OCI-LY1 (cell line): ENCODE results near the gene PDE6C.

Source experiments
- H2AFZ ChIP-seq: fragments of 200-600 bp; sonication (generic), shearing (Covaris generic); 2 replicates; pipeline ENCODE4 v1.6.0; 2014; ENCODE audit warnings: antibody characterized with exemption, mild to moderate bottlenecking, low read length
- H3F3A ChIP-seq: fragments of 200-600 bp; sonication (generic), shearing (Covaris generic); 2 replicates; pipeline ENCODE4 v1.6.0; 2014; ENCODE audit warnings: mild to moderate bottlenecking, antibody characterized with exemption, low read length, moderate library complexity; ENCODE audit not compliant: insufficient read depth
- H3K27ac ChIP-seq: fragments of 200-600 bp; sonication (generic); 2 replicates; pipeline ENCODE4 v1.5.1; 2014; ENCODE audit warnings: low read length, mixed run types, mild to moderate bottlenecking, low read depth; ENCODE audit not compliant: poor library complexity, severe bottlenecking
- H3K27me3 ChIP-seq: fragments of 200-600 bp; sonication (generic); 2 replicates; pipeline ENCODE4 v1.6.0; 2014; ENCODE audit warnings: antibody characterized with exemption, mild to moderate bottlenecking, low read length, moderate library complexity; ENCODE audit not compliant: insufficient read depth
- H3K36me3 ChIP-seq: fragments of 200-600 bp; sonication (generic); 2 replicates; pipeline ENCODE4 v1.6.1; 2014; ENCODE audit warnings: mild to moderate bottlenecking, antibody characterized with exemption, low read length, moderate library complexity, mixed read lengths; ENCODE audit not compliant: insufficient read depth
- H3K4me1 ChIP-seq: fragments of 200-600 bp; sonication (generic); 2 replicates; pipeline ENCODE4 v1.5.1; 2014; ENCODE audit warnings: mild to moderate bottlenecking, low read length, moderate library complexity; ENCODE audit not compliant: insufficient read depth, severe bottlenecking
- H3K4me2 ChIP-seq: fragments of 200-600 bp; sonication (generic), shearing (Covaris generic); 2 replicates; pipeline ENCODE4 v1.6.1; 2014; ENCODE audit warnings: low read length
- H3K4me3 ChIP-seq: fragments of 200-600 bp; sonication (generic); 2 replicates; pipeline ENCODE4 v1.5.1; 2014; ENCODE audit warnings: low read length, low read depth, mild to moderate bottlenecking, mixed read lengths; ENCODE audit not compliant: poor library complexity, severe bottlenecking
- H3K79me2 ChIP-seq: fragments of 200-600 bp; shearing (Covaris generic); 2 replicates; pipeline ENCODE4 v1.6.1; 2016; ENCODE audit warnings: mixed run types, low read length, mixed read lengths; ENCODE audit not compliant: insufficient read depth
- H3K9ac ChIP-seq: fragments of 200-600 bp; sonication (generic), shearing (Covaris generic); 2 replicates; pipeline ENCODE4 v1.6.1; 2014; ENCODE audit warnings: mild to moderate bottlenecking, low read length, mixed read lengths
- H3K9me2 ChIP-seq: fragments of 200-600 bp; sonication (generic), shearing (Covaris generic); 2 replicates; pipeline ENCODE4 v1.6.1; 2014; ENCODE audit warnings: low read depth, mild to moderate bottlenecking, low read length, mixed read lengths
- H3K9me3 ChIP-seq: fragments of 200-600 bp; shearing (Covaris generic); 2 replicates; pipeline ENCODE4 v1.6.1; 2014; ENCODE audit warnings: low read length, mixed read lengths
- H4K20me1 ChIP-seq: fragments of 200-600 bp; sonication (generic), shearing (Covaris generic); 2 replicates; pipeline ENCODE4 v1.6.0; 2016; ENCODE audit warnings: mild to moderate bottlenecking, low read length; ENCODE audit not compliant: insufficient read depth
- EZH2 ChIP-seq: fragments of 200-600 bp; sonication (generic), shearing (Covaris generic); IDR thresholded peaks from 2 replicates; pipeline ENCODE4 v1.8.0; 2017; ENCODE audit warnings: borderline replicate concordance, mixed run types, mild to moderate bottlenecking, antibody characterized with exemption, low read length, moderate library complexity, mixed read lengths
- TF ChIP-seq, protein P1 (sequence below): fragments of 200-600 bp; sonication (generic), shearing (Covaris generic); IDR thresholded peaks from 2 replicates; pipeline ENCODE4 v1.5.1; 2017; ENCODE audit warnings: mild to moderate bottlenecking, antibody characterized with exemption, low read length, moderate library complexity, mixed read lengths

PDE6C gene

GRCh38 chr10:93579985-93580711 lies 32.2 kb upstream of the PDE6C start:
- H3K27ac ChIP-seq: no peak overlapping the region
- no peaks in the 10 kb centered on the region for H3F3A ChIP-seq

GRCh38 chr10:93580828-93581227 lies 31.5 kb upstream of the PDE6C start:
- no peak overlapping the region for H2AFZ ChIP-seq
- H3K9me3 ChIP-seq: no peaks in the 10 kb centered on the region
- H3K9me2 ChIP-seq: no peaks in the 10 kb centered on the region
- H3K79me2 ChIP-seq: no peaks in the 10 kb centered on the region
- no peaks in the 10 kb centered on the region for H3K4me1 ChIP-seq
- no peaks in the 10 kb centered on the region for H3K27me3 ChIP-seq
- no peaks in the 10 kb centered on the region for H4K20me1 ChIP-seq
- no peak overlapping the region for H3K27ac ChIP-seq
- TF ChIP-seq, protein P1, sequence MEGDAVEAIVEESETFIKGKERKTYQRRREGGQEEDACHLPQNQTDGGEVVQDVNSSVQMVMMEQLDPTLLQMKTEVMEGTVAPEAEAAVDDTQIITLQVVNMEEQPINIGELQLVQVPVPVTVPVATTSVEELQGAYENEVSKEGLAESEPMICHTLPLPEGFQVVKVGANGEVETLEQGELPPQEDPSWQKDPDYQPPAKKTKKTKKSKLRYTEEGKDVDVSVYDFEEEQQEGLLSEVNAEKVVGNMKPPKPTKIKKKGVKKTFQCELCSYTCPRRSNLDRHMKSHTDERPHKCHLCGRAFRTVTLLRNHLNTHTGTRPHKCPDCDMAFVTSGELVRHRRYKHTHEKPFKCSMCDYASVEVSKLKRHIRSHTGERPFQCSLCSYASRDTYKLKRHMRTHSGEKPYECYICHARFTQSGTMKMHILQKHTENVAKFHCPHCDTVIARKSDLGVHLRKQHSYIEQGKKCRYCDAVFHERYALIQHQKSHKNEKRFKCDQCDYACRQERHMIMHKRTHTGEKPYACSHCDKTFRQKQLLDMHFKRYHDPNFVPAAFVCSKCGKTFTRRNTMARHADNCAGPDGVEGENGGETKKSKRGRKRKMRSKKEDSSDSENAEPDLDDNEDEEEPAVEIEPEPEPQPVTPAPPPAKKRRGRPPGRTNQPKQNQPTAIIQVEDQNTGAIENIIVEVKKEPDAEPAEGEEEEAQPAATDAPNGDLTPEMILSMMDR: no peak
- no peak for TF ChIP-seq EZH2
- no peaks in the 10 kb centered on the region for H3F3A ChIP-seq
- no peak overlapping the region for H3K9ac ChIP-seq
- H3K36me3 ChIP-seq: no peaks in the 10 kb centered on the region
- H3K4me2 ChIP-seq: no peak overlapping the region
- H3K4me3 ChIP-seq: no peak overlapping the region

More at GRCh38 chr10:93579985-93580711, 32.2 kb upstream of the PDE6C start:
- H3K27me3 ChIP-seq: no peaks in the 10 kb centered on the region
- H3K9ac ChIP-seq: no peak overlapping the region
- no peaks in the 10 kb centered on the region for H3K79me2 ChIP-seq
- no peak overlapping the region for H3K4me3 ChIP-seq
- H2AFZ ChIP-seq: no peak overlapping the region
- H3K9me2 ChIP-seq: no peaks in the 10 kb centered on the region
- no peak overlapping the region for H3K4me2 ChIP-seq
- H3K9me3 ChIP-seq: no peaks in the 10 kb centered on the region
- no peak for TF ChIP-seq EZH2
- TF ChIP-seq, protein P1: no peak
- no peaks in the 10 kb centered on the region for H4K20me1 ChIP-seq
- no peaks in the 10 kb centered on the region for H3K4me1 ChIP-seq
- H3K36me3 ChIP-seq: no peaks in the 10 kb centered on the region

- H3K9me3 ChIP-seq: no peaks in the 10 kb centered on the region
- no peak overlapping the region for H3K4me2 ChIP-seq
- H3K27me3 ChIP-seq: no peaks in the 10 kb centered on the region
- TF ChIP-seq EZH2: no peak
- TF ChIP-seq, protein P1: no peak
- no peaks in the 10 kb centered on the region for H3K9me2 ChIP-seq
- H3K79me2 ChIP-seq: no peaks in the 10 kb centered on the region
- no peaks in the 10 kb centered on the region for H3K4me1 ChIP-seq
- no peaks in the 10 kb centered on the region for H4K20me1 ChIP-seq
- H3K36me3 ChIP-seq: no peaks in the 10 kb centered on the region
- H3K9ac ChIP-seq: no peak overlapping the region
- no peak overlapping the region for H3K27ac ChIP-seq
- no peak overlapping the region for H3K4me3 ChIP-seq
- no peaks in the 10 kb centered on the region for H3F3A ChIP-seq
- H2AFZ ChIP-seq: no peak overlapping the region
Measured at GRCh38 chr10:93584445-93584844, 27.9 kb upstream of the PDE6C start.
